Forelimb muscle (tissue), 1 donor: ENCODE measurements around the gene BZW1. TPM values are rescaled to one million over a fixed set of nuclear protein-coding genes. Genes with fewer than 3 reads are reported as not detected.

Source experiments
- DNase-seq: peaks from one replicate; pipeline ENCODE4 v3.0.0-alpha.2; 2013; ENCODE audit warnings: low read depth
- polyA plus RNA-seq: library from polyadenylated mRNA; unstranded; fragments of 120-200 nt; gene quantifications from one replicate; pipeline ENCODE4 v1.2.1, GENCODE V29; 2013; ENCODE audit not compliant: insufficient read length

The BZW1 gene
- polyA plus RNA-seq, 1 donor = 105 TPM

DNA sequence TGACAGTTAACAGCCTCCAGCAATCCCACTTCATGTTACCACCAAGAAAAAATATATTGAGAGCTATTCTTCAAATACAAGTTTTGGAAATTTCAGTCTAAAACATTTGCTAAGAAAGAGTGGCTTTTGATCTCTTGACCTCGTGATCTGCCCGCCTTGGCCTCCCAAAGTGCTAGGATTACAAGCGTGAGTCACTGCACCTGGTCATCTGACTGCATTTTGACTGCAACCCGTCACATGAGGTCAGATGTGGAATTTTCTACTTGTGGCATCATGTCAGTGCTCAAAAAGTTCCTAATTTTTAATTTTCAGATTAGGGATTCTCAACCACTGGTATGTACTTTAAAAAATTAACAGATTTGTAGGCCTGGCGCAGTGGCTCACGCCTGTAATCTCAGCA, 61.9 kb downstream of the BZW1 start:
- no peak for DNase-seq

Other genes with a start within 250 kb of the BZW1 start
- 0.67 TPM for gene AOX1, start 225.9 kb upstream of the BZW1 start, polyA plus RNA-seq
- gene CLK1, start 52.7 kb downstream of the BZW1 start, polyA plus RNA-seq = 153 TPM
- 63.7 TPM for gene PPIL3, start 77.2 kb downstream of the BZW1 start, polyA plus RNA-seq
- gene NIF3L1, start 77.5 kb downstream of the BZW1 start, polyA plus RNA-seq = 17.9 TPM
- 16.1 TPM for gene ORC2, start 151.8 kb downstream of the BZW1 start, polyA plus RNA-seq